GM13977 (cell line): ENCODE results near the gene YY1.

ENCODE experiments used
- DNase-seq: peaks from one replicate; pipeline ENCODE4 v3.0.0; 2012; ENCODE audit warnings: low spot score
- in situ Hi-C: fragments of 300-500 bp; cut with MboI; formaldehyde crosslinking; loops from one replicate; pipeline ENCODE4 v1.12.0; 2022; ENCODE audit warnings: low sequenced_read_pairs, low pct_unique_long_range_greater_than_20kb, mixed read lengths, inconsistent platforms; ENCODE audit not compliant: unreplicated experiment
- TF ChIP-seq, protein P1 (sequence below): IDR thresholded peaks from 2 replicates; pipeline ENCODE4 v1.5.1; 2012; ENCODE audit warnings: mild to moderate bottlenecking, control low read depth; ENCODE audit not compliant: insufficient read depth; ENCODE audit errors: extremely low read depth, missing control alignments

Gene YY1

GRCh38 chr14:100263141-100263540, 24.2 kb downstream of the YY1 start:
- in situ Hi-C loops = no loop called here
- no peak for DNase-seq
- TF ChIP-seq, protein P1, sequence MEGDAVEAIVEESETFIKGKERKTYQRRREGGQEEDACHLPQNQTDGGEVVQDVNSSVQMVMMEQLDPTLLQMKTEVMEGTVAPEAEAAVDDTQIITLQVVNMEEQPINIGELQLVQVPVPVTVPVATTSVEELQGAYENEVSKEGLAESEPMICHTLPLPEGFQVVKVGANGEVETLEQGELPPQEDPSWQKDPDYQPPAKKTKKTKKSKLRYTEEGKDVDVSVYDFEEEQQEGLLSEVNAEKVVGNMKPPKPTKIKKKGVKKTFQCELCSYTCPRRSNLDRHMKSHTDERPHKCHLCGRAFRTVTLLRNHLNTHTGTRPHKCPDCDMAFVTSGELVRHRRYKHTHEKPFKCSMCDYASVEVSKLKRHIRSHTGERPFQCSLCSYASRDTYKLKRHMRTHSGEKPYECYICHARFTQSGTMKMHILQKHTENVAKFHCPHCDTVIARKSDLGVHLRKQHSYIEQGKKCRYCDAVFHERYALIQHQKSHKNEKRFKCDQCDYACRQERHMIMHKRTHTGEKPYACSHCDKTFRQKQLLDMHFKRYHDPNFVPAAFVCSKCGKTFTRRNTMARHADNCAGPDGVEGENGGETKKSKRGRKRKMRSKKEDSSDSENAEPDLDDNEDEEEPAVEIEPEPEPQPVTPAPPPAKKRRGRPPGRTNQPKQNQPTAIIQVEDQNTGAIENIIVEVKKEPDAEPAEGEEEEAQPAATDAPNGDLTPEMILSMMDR = no peak

DNA sequence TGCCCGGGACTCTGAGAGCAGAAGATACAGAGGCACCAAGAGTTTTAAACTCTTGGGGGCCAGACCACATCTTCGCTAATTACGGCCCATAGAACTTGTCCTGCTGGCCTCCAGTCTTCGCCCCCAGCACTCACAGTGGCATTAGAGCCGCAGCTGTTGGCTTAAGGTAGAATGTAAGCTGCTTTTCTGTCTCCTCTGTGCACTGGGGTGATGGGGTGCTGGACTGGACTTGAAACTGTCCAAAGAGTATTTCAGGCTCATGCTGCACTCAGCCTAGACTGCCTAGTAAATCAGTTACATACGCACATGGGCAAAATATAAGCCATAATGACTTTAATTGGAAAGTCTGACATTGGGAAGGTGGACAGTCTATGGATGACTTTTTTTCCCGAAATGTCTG, 29.0 kb downstream of the YY1 start:
- in situ Hi-C loops = no loop called here
- DNase-seq = no peak
- TF ChIP-seq, protein P1 = no peak

- in situ Hi-C loops = no loop called here
- TF ChIP-seq, protein P1 = no peak
- no peak for DNase-seq
These were observed 29.8 kb downstream of the YY1 start for GRCh38 chr14:100268591-100269207.

- no peak for DNase-seq
- TF ChIP-seq, protein P1 = peak; percentile 43
- in situ Hi-C loops = no loop called here
These were observed 32.4 kb downstream of the YY1 start for GRCh38 chr14:100271247-100271939.

DNA sequence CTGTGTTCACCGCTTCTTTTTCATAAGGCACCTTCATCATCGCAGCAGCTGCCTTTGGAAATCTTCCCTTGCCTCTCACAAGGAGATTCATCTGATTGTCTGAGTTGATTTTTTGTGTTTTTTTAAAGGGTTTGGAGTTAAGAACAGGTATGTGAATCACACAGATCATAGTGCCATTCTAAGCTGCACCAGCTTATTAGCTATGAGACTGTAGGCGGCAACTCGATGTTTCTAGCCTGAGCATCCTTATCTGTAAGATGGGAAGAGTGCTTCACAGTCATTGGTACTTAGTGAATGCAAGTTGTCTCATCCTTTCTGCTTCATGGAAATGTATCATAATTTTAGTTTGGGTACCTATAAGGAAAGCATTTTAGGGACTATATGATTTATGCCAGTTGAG, 35.3 kb downstream of the YY1 start:
- TF ChIP-seq, protein P1 = no peak
- DNase-seq = no peak
- in situ Hi-C loops = no loop called here

- TF ChIP-seq, protein P1 = no peak
- in situ Hi-C loops = no loop called here
- no peak for DNase-seq
These were observed 36.3 kb downstream of the YY1 start for GRCh38 chr14:100275214-100275613.

- in situ Hi-C loops = no loop called here
- peak; percentile 34 for DNase-seq
- TF ChIP-seq, protein P1 = peak; percentile 2
These were observed 39.8 kb downstream of the YY1 start for GRCh38 chr14:100278702-100279101.
